GM19452 (cell line): ENCODE results near the gene APOL4.
"Not testable (repeated sequence)": the region's sequence is repeated elsewhere in the genome, so short reads cannot be mapped to it uniquely, and the experiment has no call there.

Source experiments
- ATAC-seq: cut with Tn5 transposase; IDR thresholded peaks from one replicate; pipeline ENCODE4 v1.9.1; 2021; ENCODE audit not compliant: unreplicated experiment

The APOL4 gene

GRCh38 chr22:36201630-36202319 lies at the start of gene APOL4:
Gene APOL4 (minus strand): TSS chr22:36201809. CDS start chr22:36201734, 75 bp downstream.
- no peak for ATAC-seq

- ATAC-seq: not testable (repeated sequence)
These were observed 48.8 kb upstream of the APOL4 start for GRCh38 chr22:36250292-36250960.

- ATAC-seq: no peak
These were observed 47.6 kb upstream of the APOL4 start for GRCh38 chr22:36249160-36249559.

GRCh38 chr22:36247955-36248354 lies 46.3 kb upstream of the APOL4 start:
- no peak for ATAC-seq

GRCh38 chr22:36246718-36247117 lies 45.1 kb upstream of the APOL4 start:
- ATAC-seq: no peak

GRCh38 chr22:36245805-36246356 lies 44.3 kb upstream of the APOL4 start:
- no peak for ATAC-seq

DNA sequence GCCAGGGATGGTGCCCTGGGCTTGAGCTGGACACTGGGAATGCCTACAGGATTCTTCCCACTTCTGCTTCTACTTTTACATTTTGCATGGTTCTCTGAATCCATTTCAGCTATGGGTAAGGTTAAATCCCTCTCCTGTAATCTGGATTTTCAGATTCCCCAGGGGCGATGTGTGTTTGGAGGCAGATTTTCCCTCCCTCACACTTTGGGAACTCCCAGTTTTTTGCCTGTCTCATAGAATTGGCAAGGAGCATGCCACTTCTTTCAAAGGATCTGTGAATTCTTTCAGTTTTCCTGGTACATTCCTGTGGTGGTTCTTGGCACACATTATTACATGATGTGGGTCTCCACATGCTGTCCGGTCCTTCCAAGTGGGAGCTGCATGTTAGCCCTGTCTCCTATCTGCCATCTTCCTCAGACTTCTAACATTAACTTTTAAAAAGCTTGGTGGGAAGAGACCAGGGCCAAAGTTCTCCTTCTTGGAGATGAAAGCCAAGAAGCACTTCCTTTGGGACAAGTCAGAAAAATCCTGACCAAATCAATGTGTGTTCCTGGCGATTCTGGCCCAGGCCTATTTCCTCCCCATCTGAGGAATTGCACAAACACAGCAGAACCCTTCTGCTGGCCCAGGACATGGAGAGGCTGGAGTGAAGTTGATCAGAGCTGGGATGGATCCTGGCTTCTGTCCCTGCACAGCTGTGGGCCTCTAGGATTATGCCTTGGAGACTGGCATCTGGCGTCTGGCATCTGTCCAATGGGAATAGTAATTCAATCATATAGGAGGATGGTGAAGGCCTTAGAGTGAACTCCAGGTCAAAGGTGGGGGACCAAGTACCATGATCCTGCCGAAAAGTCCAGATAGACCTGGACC lies 43.1 kb upstream of the APOL4 start:
- ATAC-seq: no peak

GRCh38 chr22:36243986-36244385 lies 42.4 kb upstream of the APOL4 start:
- no peak for ATAC-seq

DNA sequence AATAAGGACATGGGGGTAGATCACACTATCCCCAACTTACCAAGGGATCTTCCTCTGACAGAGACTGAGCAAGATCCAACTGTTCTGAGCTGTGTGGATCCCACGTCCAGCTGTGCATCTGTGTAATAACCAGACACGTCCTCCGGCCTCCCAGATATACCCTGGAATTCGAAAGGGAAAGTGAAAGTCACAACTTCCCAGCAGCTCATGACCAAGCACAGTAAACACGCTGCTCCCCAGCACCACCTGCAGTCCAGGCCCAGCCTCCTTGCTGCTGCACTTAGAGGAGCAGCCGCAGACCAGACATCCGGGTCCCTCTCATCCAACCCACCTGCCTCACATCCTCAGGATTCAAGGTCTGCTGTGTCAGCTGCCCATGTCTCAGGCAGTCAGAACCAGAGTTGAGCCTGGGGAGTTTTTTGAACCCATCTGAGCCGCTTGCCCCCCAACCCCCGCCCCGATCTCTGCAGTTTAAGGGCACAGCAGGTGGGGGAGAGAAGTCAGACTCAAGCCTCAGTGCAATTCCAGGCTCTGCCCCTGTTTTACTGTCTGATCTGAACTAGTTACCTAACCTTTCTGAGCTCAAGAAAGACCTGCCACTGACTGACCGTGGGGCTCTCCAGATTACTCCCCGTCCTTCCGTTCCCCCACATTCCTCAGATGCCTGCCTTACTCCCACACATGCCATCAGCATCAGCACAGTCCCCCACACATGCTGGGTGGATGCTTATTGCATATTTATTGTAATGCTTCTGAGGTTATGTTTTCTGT lies 38.0 kb upstream of the APOL4 start, which contains the start of gene APOL2:
APOL2 (minus strand) TSS at position 127 of the 771 bp plus-strand sequence. CDS start 6,365 bp downstream, outside the sequence.
- peak; percentile 90 for ATAC-seq

GRCh38 chr22:36239150-36239400 lies 37.5 kb upstream of the APOL4 start:
- no peak for ATAC-seq

DNA sequence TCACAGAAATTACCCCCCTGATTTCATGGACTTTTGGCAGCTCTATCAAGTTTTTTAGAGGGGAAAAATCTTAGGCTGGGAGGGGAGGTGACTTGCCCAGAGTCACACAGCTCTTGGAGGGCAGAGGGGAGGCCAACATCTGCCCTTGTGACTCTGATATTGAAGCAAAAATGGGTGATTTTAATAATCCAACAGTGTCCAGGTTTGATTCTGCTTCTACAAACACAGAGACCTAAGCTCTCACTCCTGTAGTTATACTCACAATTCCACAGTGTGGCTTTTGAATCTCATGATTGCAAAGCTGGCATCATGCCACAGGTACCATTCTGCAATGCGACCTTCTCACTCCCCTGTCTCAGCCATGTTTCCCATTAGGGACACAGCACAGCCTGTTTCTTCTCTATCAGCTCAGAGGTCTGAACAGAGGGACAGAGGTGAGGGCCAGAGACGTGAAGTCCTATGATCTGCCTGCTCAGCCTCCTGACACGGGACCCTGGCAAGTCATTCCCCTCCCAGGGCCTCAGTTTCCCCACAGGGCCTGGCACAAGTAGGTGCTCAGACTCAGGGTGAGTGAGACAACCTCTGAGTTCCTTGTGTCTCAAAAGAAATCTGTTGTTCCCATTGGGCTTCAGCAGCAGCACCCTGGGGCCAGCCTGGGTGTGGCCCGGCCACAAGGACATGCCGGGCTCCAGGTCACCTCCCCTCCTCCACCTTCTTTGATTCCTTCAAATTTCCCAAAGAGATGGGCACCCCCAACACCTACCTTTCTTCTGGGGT lies 37.0 kb upstream of the APOL4 start:
- ATAC-seq: no peak

- no peak for ATAC-seq
These were observed 36.1 kb upstream of the APOL4 start for GRCh38 chr22:36237462-36238372.

- no peak for ATAC-seq
These were observed 35.0 kb upstream of the APOL4 start for GRCh38 chr22:36236388-36237319.

DNA sequence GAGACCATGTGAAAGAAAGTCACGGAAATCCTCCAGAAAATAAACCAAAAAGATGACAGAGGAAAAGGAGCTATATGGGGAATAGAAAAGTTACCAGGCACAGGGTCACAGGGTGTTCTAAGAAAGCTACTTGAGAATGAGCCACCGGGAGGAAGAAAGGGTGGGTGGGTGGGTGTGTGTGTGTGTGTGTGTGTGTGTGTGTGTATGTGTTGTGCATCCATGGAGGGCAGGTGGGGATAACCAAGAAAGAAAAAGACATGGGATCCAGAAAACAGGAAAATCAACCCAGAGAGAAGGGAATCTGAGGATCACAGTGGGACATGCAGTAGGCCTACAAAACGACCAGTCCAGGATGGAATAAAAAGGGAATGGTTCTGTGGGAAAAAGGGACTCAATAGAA lies 34.0 kb upstream of the APOL4 start:
- no peak for ATAC-seq

DNA sequence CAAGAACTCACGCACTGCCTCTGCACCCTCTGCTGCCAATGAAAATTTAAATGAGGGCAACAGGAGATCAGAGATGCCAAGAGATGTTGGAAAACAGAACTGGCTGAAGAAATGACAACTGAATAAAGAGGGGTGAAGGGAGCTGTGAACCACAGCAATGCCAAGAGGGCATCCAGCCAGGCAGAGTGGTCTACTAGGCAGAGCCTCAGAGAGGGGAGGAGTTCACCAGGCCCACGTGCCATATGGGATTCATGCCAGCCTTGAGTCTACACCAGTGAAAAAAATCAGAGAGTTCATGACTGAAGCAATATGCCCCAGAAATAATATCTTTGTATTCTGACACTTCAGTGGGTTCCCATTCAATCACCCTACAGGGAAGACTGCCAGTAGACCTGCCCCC lies 33.3 kb upstream of the APOL4 start:
- ATAC-seq: no peak

DNA sequence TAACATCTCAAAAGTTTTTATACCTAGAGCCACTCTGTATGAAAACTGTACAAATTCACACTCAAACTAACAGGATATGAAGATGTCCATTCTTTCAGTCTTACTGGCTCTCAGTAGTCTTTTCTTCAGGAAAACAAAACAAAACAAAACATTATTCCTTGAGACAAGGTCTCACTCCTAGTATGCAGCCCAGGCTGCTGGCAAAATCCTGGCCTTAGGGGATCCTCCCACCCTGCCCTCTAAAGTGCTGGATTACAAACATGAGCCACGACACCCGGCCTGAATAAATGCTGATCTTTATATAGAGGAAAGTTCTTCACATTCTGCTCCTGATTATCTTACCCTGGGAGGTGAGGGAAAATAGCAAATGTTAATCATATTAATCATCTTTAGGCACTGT lies 32.6 kb upstream of the APOL4 start:
- ATAC-seq: no peak

- no peak for ATAC-seq
These were observed 32.2 kb upstream of the APOL4 start for GRCh38 chr22:36233796-36234195.
